Retinal pigment epithelial cell (primary cell): ENCODE data around the gene AKAP13.
"Not testable (repeated sequence)": the region's sequence is repeated elsewhere in the genome, so short reads cannot be mapped to it uniquely, and the experiment has no call there.

Experiments used
- DNase-seq: peaks from one replicate; pipeline ENCODE4 v3.0.0-alpha.2; 2010; ENCODE audit warnings: low read depth
- H3K4me3 ChIP-seq: 2 replicates; pipeline ENCODE4 v1.5.1; 2011; ENCODE audit warnings: mild to moderate bottlenecking, low read length, control low read depth, moderate library complexity
- TF ChIP-seq, protein P1 (sequence below): conservative IDR thresholded peaks from 2 replicates; pipeline ENCODE4 v1.5.1; 2011; ENCODE audit warnings: low read depth, low read length, control low read depth, inconsistent platforms

AKAP13 gene

DNA sequence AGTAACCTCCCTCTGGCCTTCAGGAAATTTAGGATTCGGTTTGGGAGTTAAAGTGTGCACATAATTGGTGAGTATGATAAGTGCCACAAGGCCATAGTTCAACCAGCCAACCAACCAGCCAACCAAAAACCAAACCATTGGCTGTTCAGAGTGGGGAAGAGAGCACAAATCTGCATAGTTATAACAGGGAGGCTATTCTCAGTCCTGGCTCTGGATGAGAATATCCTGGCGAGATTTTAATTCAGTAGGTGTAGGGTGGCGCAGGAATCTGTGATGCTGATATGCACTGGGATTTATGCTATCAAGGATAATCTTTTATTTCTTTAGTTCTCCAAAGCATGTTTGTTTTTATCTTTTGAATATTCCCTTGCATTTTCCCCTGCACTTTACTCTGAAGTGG is 49.1 kb downstream of the AKAP13 start:
- no peak overlapping the region for H3K4me3 ChIP-seq
- no peak for DNase-seq
- TF ChIP-seq, protein P1, sequence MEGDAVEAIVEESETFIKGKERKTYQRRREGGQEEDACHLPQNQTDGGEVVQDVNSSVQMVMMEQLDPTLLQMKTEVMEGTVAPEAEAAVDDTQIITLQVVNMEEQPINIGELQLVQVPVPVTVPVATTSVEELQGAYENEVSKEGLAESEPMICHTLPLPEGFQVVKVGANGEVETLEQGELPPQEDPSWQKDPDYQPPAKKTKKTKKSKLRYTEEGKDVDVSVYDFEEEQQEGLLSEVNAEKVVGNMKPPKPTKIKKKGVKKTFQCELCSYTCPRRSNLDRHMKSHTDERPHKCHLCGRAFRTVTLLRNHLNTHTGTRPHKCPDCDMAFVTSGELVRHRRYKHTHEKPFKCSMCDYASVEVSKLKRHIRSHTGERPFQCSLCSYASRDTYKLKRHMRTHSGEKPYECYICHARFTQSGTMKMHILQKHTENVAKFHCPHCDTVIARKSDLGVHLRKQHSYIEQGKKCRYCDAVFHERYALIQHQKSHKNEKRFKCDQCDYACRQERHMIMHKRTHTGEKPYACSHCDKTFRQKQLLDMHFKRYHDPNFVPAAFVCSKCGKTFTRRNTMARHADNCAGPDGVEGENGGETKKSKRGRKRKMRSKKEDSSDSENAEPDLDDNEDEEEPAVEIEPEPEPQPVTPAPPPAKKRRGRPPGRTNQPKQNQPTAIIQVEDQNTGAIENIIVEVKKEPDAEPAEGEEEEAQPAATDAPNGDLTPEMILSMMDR, result no peak

DNA sequence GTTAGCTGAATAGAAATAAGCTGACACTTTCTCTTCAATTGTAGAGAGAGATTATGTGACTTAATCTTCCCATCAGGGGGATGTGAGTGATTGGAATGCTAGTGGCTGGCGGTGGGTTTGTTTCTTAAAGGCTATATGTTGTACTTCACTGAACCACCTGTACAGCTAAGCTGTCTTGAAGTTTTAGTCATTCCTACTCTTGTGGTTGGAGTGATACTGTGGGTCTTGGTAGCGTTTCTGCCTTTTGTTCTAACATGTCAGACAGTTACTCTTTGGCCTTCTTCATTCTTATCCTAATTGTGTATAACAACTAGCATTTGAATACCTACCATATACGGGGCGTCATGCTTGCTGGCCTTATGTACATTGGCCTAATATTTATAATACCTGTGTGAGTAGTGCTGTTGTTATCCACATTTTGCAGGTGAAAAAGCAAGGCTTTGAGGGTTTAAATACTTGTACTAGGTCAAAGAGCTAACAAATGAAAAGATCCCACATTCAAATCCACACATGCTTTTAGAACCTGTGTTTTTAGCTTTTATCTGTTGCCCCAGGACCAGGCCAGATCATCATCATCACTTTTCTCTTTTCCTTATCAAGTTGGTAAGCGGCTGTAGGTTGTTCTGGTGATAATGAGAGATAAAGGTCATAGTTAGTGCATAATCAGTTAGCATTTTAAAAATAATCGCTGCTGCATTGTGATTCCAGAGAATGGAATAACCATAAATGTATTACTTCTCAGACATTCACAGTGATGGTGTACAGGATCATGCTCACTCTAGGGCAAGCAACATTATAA is 50.2 kb downstream of the AKAP13 start:
- TF ChIP-seq, protein P1, result no peak
- no peak for DNase-seq
- H3K4me3 ChIP-seq, result no peak overlapping the region

DNA sequence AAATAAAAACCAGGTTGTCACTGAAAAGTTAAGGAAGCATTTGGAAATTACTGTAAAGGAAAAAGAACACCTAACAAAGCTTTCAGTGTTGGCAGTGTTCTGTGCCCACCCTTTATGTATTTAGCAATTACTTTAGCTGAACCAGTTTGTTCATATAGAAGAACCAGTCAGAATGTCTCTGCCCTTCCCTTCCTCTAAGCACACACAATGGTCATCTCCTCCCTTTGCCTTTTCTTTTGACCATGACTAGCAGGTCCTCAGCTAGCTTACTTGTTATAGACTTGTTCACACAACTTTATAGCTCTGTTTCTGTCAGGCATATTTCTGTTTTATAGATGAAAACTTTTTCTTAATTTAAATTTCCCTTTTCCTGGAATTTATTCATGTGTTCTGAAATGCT is 59.6 kb downstream of the AKAP13 start:
- TF ChIP-seq, protein P1, result no peak
- no peak overlapping the region for H3K4me3 ChIP-seq
- no peak for DNase-seq

DNA sequence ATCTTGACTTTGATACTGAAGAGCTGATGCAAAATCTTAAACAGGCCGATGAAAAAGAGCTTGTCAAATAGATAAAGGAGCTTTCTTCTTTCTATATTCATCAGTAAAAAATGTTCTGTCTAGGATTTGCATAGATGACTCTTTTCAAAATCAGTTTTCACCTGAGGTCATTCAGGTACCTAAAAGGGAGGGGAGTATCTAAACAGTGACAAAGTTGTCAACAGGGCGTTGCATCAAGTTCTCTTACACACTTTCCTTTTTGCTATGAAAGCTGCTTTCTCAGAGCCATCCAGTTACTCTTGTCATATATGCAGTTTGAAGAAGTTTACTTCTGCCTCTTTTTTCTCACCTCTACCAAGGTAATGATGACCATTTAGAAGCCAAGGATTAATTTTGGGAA is 60.0 kb downstream of the AKAP13 start:
- TF ChIP-seq, protein P1, result no peak
- no peak for DNase-seq
- H3K4me3 ChIP-seq, result no peak overlapping the region

DNA sequence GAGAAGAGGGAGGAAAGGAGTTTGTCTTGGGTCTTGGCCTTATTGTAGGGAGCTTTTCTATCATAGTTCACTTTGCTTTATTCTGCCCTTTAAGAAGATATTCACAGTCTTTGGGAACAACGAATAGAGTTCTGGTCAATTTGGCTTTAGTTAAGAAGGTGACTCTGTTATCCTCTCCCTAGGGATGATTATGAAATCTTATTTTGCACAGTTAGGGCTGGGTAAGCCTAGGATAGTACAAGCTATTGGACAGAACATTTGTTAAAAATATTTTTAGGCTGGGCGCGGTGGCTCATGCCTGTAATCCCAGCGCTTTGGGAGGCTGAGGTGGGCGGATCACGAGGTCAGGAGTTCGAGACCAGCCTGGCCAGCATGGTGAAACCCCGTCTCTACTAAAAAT is 61.5 kb downstream of the AKAP13 start:
- DNase-seq, H3K4me3 ChIP-seq: not testable (repeated sequence)

DNA sequence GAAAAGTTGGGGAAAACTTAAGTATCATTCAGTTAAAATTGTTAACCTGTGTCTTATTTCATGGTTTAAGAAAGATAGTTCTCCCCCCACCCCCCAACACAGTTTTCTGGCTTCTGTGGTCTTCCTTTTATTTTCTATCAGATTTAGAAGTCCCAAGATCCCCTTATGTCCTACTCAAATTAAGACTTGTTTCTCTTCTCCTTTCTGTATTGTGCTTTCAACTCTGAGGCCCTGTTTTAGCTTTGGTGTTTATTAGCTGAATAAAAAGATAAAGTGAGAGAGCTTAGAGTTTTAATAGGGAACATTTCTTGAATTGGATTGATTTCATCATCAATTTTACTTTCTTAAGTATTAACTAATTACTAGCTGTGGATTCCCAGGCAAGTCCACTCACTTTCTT is 62.6 kb downstream of the AKAP13 start:
- no peak for DNase-seq
- TF ChIP-seq, protein P1, result no peak
- no peak overlapping the region for H3K4me3 ChIP-seq

DNA sequence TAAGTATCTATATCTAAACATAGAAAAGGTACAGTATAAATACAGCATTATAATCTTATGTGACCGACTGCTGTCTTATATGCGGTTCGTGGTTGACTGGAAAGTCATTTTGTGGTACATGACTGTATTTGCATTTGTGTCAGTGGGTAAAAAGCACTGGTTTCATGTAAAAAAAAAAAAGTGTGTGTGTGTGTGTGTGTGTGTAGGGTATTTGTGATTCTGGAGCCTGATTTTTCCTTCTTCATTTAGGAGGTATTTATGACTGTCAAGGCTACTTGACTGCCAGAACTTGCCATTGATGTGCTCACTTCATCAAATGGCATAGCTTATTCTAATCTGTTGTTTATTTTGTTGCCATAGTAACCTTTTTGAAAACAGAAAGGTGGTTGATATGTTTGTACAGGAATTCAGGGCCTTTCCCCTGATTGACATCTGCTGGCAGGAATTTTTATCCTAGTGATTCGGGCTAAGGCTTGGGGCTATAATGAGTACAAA is 63.2 kb downstream of the AKAP13 start:
- TF ChIP-seq, protein P1, result peak; percentile 5
- DNase-seq, result peak; percentile 91
- no peak overlapping the region for H3K4me3 ChIP-seq
